ENCODE measurements around the gene KATNAL2.
A peak's percentile ranks its signal among the peaks of the same experiment; 100 is the strongest.

KATNAL2 gene

GRCh38 chr18:46917108-46917802, at the start of gene KATNAL2, which contains the start of gene PIAS2:
TSS of gene KATNAL2 (plus strand) at chr18:46917602. CDS start at chr18:46946873, 29,271 bp downstream.
TSS of gene PIAS2 (minus strand) at chr18:46917507. CDS start at chr18:46917345, 162 bp downstream.
- DNase-seq (ENCODE audit: low spot score), result peak; percentile 92

GRCh38 chr18:46868169-46868921, 49.1 kb upstream of the KATNAL2 start:
- DNase-seq (ENCODE audit: low spot score), result no peak

GRCh38 chr18:46877329-46877987, 39.9 kb upstream of the KATNAL2 start:
- DNase-seq (ENCODE audit: low spot score), result no peak

GRCh38 chr18:46883180-46883579, 34.2 kb upstream of the KATNAL2 start:
- DNase-seq (ENCODE audit: low spot score), result no peak

GRCh38 chr18:46886893-46887292, 30.5 kb upstream of the KATNAL2 start:
- no peak for DNase-seq (ENCODE audit: low spot score)

- DNase-seq (ENCODE audit: low spot score), result no peak
Measured at GRCh38 chr18:46888965-46889364, 28.4 kb upstream of the KATNAL2 start.

GRCh38 chr18:46891742-46892214, 25.6 kb upstream of the KATNAL2 start:
- DNase-seq (ENCODE audit: low spot score), result no peak

- no peak for DNase-seq (ENCODE audit: low spot score)
Measured at GRCh38 chr18:46892842-46893241, 24.6 kb upstream of the KATNAL2 start.

GRCh38 chr18:46893360-46893759, 24.0 kb upstream of the KATNAL2 start:
- DNase-seq (ENCODE audit: low spot score), result no peak

GRCh38 chr18:46894124-46894523, 23.3 kb upstream of the KATNAL2 start:
- no peak for DNase-seq (ENCODE audit: low spot score)

- no peak for DNase-seq (ENCODE audit: low spot score)
Measured at GRCh38 chr18:46899274-46899948, 18.0 kb upstream of the KATNAL2 start.

- DNase-seq (ENCODE audit: low spot score), result no peak
Measured at GRCh38 chr18:46903406-46903805, 14.0 kb upstream of the KATNAL2 start.

GRCh38 chr18:46909497-46909896, 7.9 kb upstream of the KATNAL2 start:
- no peak for DNase-seq (ENCODE audit: low spot score)

GRCh38 chr18:46910856-46911255, 6.5 kb upstream of the KATNAL2 start:
- no peak for DNase-seq (ENCODE audit: low spot score)

GRCh38 chr18:46915800-46916550, 1.4 kb upstream of the KATNAL2 start:
- DNase-seq (ENCODE audit: low spot score), result no peak

GRCh38 chr18:46916551-46917107, 773 bp upstream of the KATNAL2 start:
- DNase-seq (ENCODE audit: low spot score), result peak; percentile 55

GRCh38 chr18:46917803-46918600, 600 bp downstream of the KATNAL2 start:
- DNase-seq (ENCODE audit: low spot score), result peak; percentile 37

- DNase-seq (ENCODE audit: low spot score), result no peak
Measured at GRCh38 chr18:46920067-46920466, 2.7 kb downstream of the KATNAL2 start.

- no peak for DNase-seq (ENCODE audit: low spot score)
Measured at GRCh38 chr18:46920653-46921052, 3.3 kb downstream of the KATNAL2 start.

GRCh38 chr18:46939337-46939963, 22.0 kb downstream of the KATNAL2 start:
- no peak for DNase-seq (ENCODE audit: low spot score)

All from Ammon's horn (tissue), 1 donor.